HG03045 (cell line): ENCODE data around the gene CPNE9.
A peak's percentile ranks its signal among the peaks of the same experiment; 100 is the strongest.

ENCODE experiments used
- ATAC-seq: cut with Tn5 transposase; IDR thresholded peaks from one replicate; pipeline ENCODE4 v1.9.1; 2021; ENCODE audit warnings: mild to moderate bottlenecking, moderate library complexity; ENCODE audit not compliant: unreplicated experiment

The CPNE9 gene

GRCh38 chr3:9713142-9713541 lies 9.5 kb downstream of the CPNE9 start:
- ATAC-seq, result no peak

GRCh38 chr3:9715136-9715535 lies 11.5 kb downstream of the CPNE9 start:
- ATAC-seq, result no peak

- ATAC-seq, result no peak
Measured at GRCh38 chr3:9715764-9716437, 12.3 kb downstream of the CPNE9 start.

GRCh38 chr3:9716801-9717555 lies 13.3 kb downstream of the CPNE9 start:
- no peak for ATAC-seq

GRCh38 chr3:9717563-9717962 lies 13.9 kb downstream of the CPNE9 start:
- no peak for ATAC-seq

GRCh38 chr3:9718118-9718517 lies 14.5 kb downstream of the CPNE9 start:
- ATAC-seq, result no peak

GRCh38 chr3:9721015-9721699 lies 17.5 kb downstream of the CPNE9 start:
- no peak for ATAC-seq

- no peak for ATAC-seq
Measured at GRCh38 chr3:9721700-9722060, 18.0 kb downstream of the CPNE9 start.

- ATAC-seq, result no peak
Measured at GRCh38 chr3:9725775-9726515, 22.3 kb downstream of the CPNE9 start.

- ATAC-seq, result no peak
Measured at GRCh38 chr3:9727041-9727595, 23.5 kb downstream of the CPNE9 start.

- no peak for ATAC-seq
Measured at GRCh38 chr3:9727743-9728142, 24.1 kb downstream of the CPNE9 start.

GRCh38 chr3:9729419-9729818 lies 25.8 kb downstream of the CPNE9 start:
- no peak for ATAC-seq

GRCh38 chr3:9730657-9731205 lies 27.1 kb downstream of the CPNE9 start:
- ATAC-seq, result peak; percentile 48

- ATAC-seq, result peak; percentile 94
Measured at GRCh38 chr3:9731206-9732079, 27.8 kb downstream of the CPNE9 start, which contains the start of gene BRPF1. BRPF1 (plus strand) TSS chr3:9731735; CDS start chr3:9734141, 2,406 bp downstream.

GRCh38 chr3:9732080-9732739 lies 28.6 kb downstream of the CPNE9 start:
- ATAC-seq, result peak; percentile 9

GRCh38 chr3:9732740-9733115 lies 29.1 kb downstream of the CPNE9 start:
- no peak for ATAC-seq

- ATAC-seq, result no peak
Measured at GRCh38 chr3:9736831-9737230, 33.2 kb downstream of the CPNE9 start.

- ATAC-seq, result no peak
Measured at GRCh38 chr3:9739181-9739580, 35.5 kb downstream of the CPNE9 start.

GRCh38 chr3:9742560-9742959 lies 38.9 kb downstream of the CPNE9 start:
- no peak for ATAC-seq
